C4-2B (cell line): ENCODE data around the gene CNTNAP5.

ENCODE experiments used
- ZFX ChIP-seq: fragments of 450-650 bp; IDR thresholded peaks from 2 replicates; pipeline ENCODE4 v1.6.1; 2017
- TF ChIP-seq, protein P1 (sequence below): fragments of 450-650 bp; conservative IDR thresholded peaks from 2 replicates; pipeline ENCODE4 v1.5.1; 2017; ENCODE audit warnings: mild to moderate bottlenecking

DNA sequence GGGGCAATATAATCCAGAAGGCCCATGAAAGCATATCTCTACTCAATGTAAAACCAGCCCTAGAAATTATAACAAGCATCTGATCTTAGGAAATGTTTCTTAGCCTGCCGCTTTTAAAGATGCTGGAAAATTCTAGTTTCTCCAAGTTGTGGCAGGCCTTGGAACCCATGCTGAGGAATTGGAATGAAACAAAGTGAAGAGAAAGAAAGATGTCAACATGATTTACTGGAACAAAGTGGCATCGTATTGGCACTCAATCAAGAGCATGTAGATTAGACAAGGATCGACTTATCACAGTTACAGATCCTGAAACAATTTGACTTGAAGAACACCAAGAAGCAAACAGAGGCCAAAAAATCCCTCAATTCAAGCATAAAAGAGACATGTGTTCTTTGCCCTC lies 28.7 kb downstream of the CNTNAP5 start:
- TF ChIP-seq, protein P1, sequence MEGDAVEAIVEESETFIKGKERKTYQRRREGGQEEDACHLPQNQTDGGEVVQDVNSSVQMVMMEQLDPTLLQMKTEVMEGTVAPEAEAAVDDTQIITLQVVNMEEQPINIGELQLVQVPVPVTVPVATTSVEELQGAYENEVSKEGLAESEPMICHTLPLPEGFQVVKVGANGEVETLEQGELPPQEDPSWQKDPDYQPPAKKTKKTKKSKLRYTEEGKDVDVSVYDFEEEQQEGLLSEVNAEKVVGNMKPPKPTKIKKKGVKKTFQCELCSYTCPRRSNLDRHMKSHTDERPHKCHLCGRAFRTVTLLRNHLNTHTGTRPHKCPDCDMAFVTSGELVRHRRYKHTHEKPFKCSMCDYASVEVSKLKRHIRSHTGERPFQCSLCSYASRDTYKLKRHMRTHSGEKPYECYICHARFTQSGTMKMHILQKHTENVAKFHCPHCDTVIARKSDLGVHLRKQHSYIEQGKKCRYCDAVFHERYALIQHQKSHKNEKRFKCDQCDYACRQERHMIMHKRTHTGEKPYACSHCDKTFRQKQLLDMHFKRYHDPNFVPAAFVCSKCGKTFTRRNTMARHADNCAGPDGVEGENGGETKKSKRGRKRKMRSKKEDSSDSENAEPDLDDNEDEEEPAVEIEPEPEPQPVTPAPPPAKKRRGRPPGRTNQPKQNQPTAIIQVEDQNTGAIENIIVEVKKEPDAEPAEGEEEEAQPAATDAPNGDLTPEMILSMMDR, result no peak
- no peak for TF ChIP-seq ZFX
